Measurements from ENCODE around the gene ADM.

Gene ADM

DNA sequence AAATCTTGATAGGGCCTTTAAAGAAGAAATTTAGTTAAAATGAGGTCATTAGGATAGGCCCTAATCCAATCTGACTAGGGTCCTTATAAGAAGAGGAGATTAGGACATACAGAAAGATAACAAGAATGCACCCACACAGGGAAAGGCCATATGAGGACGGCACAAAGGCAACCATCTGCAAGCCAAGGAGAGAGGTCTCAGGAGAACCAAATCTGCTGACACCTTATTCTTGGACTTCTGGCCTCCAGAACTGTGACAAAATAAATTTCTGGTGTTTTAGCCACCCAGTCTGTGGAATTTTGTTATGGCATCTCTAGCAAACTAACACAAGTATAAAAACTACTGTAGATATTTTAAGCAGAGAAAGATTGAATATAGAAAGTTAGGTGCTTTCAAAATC, 28.6 kb downstream of the ADM start:
- TF ChIP-seq, protein P1, sequence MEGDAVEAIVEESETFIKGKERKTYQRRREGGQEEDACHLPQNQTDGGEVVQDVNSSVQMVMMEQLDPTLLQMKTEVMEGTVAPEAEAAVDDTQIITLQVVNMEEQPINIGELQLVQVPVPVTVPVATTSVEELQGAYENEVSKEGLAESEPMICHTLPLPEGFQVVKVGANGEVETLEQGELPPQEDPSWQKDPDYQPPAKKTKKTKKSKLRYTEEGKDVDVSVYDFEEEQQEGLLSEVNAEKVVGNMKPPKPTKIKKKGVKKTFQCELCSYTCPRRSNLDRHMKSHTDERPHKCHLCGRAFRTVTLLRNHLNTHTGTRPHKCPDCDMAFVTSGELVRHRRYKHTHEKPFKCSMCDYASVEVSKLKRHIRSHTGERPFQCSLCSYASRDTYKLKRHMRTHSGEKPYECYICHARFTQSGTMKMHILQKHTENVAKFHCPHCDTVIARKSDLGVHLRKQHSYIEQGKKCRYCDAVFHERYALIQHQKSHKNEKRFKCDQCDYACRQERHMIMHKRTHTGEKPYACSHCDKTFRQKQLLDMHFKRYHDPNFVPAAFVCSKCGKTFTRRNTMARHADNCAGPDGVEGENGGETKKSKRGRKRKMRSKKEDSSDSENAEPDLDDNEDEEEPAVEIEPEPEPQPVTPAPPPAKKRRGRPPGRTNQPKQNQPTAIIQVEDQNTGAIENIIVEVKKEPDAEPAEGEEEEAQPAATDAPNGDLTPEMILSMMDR (IDR thresholded peaks at IDR 0.05; ENCODE audit: borderline replicate concordance, insufficient read depth, low read depth, low read length), result no peak
- no peak overlapping the region for H3K4me3 ChIP-seq (ENCODE audit: low read depth, low read length)

DNA sequence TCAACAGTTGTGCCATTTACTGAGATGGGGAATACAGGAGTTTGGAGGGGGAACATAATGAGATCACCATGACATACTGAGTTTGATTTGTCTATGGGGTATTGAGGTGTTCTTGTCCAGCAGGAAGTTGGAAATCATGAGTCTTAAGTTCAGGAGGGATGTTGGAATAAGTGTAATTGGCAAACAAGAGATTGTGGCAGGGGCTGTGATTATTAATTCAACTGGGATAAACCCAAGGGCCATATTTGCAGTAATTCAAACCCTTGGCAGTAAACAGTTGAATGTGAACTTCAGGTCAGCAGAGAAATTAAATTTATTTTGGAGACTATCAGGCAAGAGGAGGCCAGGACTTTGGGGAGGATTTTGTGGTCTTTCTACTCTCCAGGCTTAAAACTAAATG, 33.4 kb downstream of the ADM start:
- H3K4me3 ChIP-seq (ENCODE audit: low read depth, low read length), result no peak overlapping the region
- TF ChIP-seq, protein P1 (IDR thresholded peaks at IDR 0.05; ENCODE audit: borderline replicate concordance, insufficient read depth, low read depth, low read length), result no peak

DNA sequence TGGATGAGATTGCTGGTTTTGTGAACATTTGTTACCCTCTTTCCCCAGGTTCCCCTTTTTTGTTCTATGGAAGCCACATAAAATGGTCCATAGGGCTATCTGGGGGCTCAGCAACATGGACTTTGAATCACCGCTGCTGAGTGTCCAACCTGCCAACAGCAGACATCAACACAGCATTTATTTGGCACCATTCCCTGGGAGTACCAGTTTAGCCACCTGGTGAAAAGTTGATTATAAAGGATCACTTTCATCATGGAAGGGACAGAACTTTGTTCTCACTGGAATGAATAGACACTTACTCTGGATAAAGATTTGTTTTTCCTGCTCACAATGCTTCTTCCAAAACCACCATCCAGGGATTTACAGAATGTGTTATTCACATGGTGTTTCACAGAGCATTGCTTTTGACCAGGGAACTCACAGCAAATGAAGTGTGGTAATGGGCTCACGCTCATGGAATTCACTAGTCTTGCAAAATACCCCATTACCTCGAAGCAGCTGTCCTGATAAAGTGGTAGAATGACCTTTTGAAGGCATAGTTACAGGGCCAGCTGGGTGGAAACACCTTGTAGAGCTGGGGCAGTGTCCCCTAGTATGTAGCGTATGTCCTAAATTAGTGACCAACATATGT, 43.9 kb downstream of the ADM start:
- TF ChIP-seq, protein P1 (IDR thresholded peaks at IDR 0.05; ENCODE audit: borderline replicate concordance, insufficient read depth, low read depth, low read length), result no peak

DNA sequence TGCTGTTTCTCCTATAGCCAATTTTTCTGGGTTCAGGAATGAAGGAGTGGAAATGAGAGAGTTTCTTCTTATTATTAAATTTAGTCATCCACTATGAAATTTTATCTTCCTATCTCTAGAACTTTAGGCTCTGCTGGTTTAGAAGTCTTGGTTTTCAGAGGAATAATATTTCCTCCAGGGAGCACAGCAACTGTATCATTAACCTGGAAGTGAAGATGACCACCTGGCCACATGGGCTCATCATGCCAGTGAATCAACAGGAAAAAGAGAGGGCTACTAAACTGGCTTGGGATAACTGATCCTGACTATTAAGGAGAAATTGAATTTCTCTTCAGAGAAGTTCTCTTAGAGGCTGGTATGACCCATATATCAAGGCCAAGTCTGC, 44.4 kb downstream of the ADM start:
- TF ChIP-seq, protein P1 (IDR thresholded peaks at IDR 0.05; ENCODE audit: borderline replicate concordance, insufficient read depth, low read depth, low read length), result no peak
- no peak overlapping the region for H3K4me3 ChIP-seq (ENCODE audit: low read depth, low read length)

More for the DNA sequence above, 43.9 kb downstream of the ADM start:
- no peak overlapping the region for H3K4me3 ChIP-seq (ENCODE audit: low read depth, low read length)

DNA sequence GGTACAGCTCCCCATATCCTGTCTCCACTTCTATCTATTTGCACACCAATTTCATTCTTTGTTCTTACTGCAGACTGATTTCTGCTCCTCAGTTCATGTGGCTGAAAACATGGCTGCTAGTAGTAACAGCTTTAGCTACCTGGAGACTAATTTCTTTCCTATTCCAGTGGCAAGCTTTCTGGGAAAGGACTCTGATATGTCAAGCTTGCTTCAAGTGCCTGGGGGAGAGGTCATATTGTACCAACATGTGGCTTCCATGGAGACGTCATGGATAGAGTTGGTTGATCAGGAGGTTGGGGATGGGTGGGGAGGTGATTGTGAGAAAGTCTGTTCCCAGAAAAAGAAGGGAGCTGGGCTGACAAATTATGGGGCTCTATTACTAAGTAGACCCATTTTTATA, 44.9 kb downstream of the ADM start:
- no peak overlapping the region for H3K4me3 ChIP-seq (ENCODE audit: low read depth, low read length)
- TF ChIP-seq, protein P1 (IDR thresholded peaks at IDR 0.05; ENCODE audit: borderline replicate concordance, insufficient read depth, low read depth, low read length), result no peak

DNA sequence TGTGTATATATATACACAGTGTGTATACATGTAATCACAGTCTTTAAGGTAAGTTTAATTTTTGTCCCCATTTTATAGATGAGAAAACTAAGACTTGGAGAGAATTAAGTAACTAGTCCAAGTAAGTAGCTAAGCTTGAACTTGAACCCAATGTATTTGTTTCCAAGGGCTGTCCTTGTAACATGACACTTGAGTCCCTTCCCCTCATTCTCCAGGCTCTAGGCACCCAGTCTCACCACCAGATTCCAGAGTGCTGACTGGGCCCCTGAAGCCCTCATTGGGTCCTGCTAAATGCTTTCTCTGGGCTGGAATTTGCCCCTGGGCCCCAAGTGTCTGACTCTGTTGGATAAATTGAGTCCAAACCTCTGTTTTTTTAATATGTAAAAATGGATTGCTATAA, 45.5 kb downstream of the ADM start:
- H3K4me3 ChIP-seq (ENCODE audit: low read depth, low read length), result no peak overlapping the region
- TF ChIP-seq, protein P1 (IDR thresholded peaks at IDR 0.05; ENCODE audit: borderline replicate concordance, insufficient read depth, low read depth, low read length), result no peak

DNA sequence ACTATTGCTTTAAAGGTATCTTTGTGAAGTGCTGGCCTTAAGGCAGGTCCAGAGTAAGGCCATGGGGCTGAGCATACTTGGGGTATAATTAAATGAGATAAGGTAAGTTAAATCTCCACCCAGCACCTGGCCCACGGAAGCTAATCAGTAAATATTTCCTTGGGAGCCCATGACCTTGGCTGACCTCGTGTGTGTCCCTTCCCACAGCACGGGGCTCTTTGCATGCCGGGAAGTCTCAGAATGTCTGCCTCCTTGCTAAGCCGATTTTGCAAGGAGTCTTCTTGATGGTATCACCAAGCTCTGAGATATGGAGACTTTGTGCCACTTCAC, 46.5 kb downstream of the ADM start:
- H3K4me3 ChIP-seq (ENCODE audit: low read depth, low read length), result no peak overlapping the region
- TF ChIP-seq, protein P1 (IDR thresholded peaks at IDR 0.05; ENCODE audit: borderline replicate concordance, insufficient read depth, low read depth, low read length), result no peak
